WI38 (cell line): ENCODE results near the gene PXDC1.

ENCODE experiments used
- H3K4me3 ChIP-seq: 2 replicates; pipeline ENCODE4 v1.5.1; 2011; ENCODE audit warnings: low read depth, mild to moderate bottlenecking, control low read depth, low read length
- CTCF ChIP-seq: IDR thresholded peaks from 2 replicates; pipeline ENCODE4 v1.5.1; 2012; ENCODE audit warnings: low read depth, mild to moderate bottlenecking, control low read depth, low read length

The PXDC1 gene

DNA sequence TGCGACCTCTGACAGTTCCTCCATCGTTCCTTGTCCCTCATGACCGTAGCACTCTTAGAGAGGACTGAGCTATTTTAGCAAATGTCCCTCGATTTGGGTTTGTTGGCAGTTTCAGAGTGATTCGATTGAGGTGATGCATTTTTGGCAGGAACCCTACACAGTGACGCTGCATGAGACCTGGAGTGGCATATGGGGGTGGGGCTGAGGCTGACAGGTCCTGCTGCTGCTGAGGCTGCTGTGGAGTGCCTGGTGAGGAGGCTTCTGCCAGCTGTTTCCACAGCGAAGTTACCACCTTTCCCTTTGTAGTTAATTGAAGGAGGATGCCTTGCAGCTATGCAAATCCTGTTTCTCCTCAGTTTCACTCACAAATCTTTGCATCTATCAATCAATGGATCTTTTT lies 19.8 kb downstream of the PXDC1 start:
- TF ChIP-seq CTCF = no peak
- no peak overlapping the region for H3K4me3 ChIP-seq

GRCh38 chr6:3729603-3730344 lies 21.7 kb downstream of the PXDC1 start:
- no peak overlapping the region for H3K4me3 ChIP-seq
- TF ChIP-seq CTCF = no peak

GRCh38 chr6:3727593-3728108 lies 23.9 kb downstream of the PXDC1 start:
- H3K4me3 ChIP-seq = no peak overlapping the region
- TF ChIP-seq CTCF = no peak

DNA sequence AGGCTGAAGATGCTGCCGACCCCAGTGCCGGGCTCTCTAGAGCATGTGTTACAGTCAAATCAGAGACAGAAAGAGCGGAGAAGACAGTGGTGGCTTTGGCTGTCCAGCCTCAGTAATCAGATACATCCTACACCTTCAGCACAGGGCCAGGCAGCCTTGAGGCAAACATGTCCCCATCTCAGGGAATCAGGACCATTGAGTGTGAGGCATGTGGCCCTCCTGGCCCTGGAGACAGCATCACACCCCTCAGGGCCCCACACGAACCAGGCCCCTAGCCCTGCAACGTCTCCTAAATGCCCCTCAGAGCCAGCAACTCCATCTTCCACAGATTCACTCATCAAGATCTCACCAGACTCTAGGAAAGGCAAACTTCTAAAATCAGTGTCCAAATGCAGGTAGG lies 24.5 kb downstream of the PXDC1 start:
- no peak for TF ChIP-seq CTCF
- H3K4me3 ChIP-seq = no peak overlapping the region

GRCh38 chr6:3726421-3726820 lies 25.1 kb downstream of the PXDC1 start:
- no peak overlapping the region for H3K4me3 ChIP-seq
- TF ChIP-seq CTCF = no peak

GRCh38 chr6:3725145-3726047 lies 26.1 kb downstream of the PXDC1 start:
- no peak for TF ChIP-seq CTCF
- H3K4me3 ChIP-seq = no peak overlapping the region
